Coronary artery (tissue), 2 donors: ENCODE results near the gene SLC24A5.

ENCODE experiments used
- DNase-seq: peaks from one replicate; pipeline ENCODE4 v3.0.0-alpha.2; 2017; ENCODE audit warnings: low spot score
- H3K27ac ChIP-seq, 2 donors: fragments of 200-600 bp; sonication (generic); one replicate each; pipeline ENCODE4 v1.5.1; 2016 to 2019
- H3K4me3 ChIP-seq: fragments of 200-600 bp; sonication (generic); 2 replicates; pipeline ENCODE4 v1.5.1; 2016; ENCODE audit warnings: mild to moderate bottlenecking, moderate library complexity
- CTCF ChIP-seq: fragments of 200-600 bp; sonication (generic); IDR thresholded peaks from one replicate; pipeline ENCODE4 v1.5.1; 2019; ENCODE audit warnings: antibody characterized with exemption

Gene SLC24A5

GRCh38 chr15:48168616-48169015 lies 47.8 kb downstream of the SLC24A5 start:
- Histone ChIP-seq H3K4me3 (no peak overlapping the region), H3K27ac (no peak overlapping the region)
- no peak for DNase-seq
- TF ChIP-seq CTCF, result no peak

GRCh38 chr15:48170981-48171380 lies 50.2 kb downstream of the SLC24A5 start:
- TF ChIP-seq CTCF, result no peak
- Histone ChIP-seq H3K27ac (no peak overlapping the region), H3K4me3 (no peak overlapping the region)
- DNase-seq, result no peak

- no peak for TF ChIP-seq CTCF
- no peak overlapping the region for H3K4me3 ChIP-seq
- no peak for DNase-seq
- H3K27ac ChIP-seq, result no peak overlapping the region
Measured at GRCh38 chr15:48175126-48175525, 54.3 kb downstream of the SLC24A5 start.

GRCh38 chr15:48176112-48176511 lies 55.3 kb downstream of the SLC24A5 start:
- H3K4me3 ChIP-seq, result peak overlapping the region; percentile 83
- H3K27ac ChIP-seq, result peak overlapping the region in 1 of 2 donors; percentile 96
- no peak for TF ChIP-seq CTCF
- no peak for DNase-seq

GRCh38 chr15:48176957-48177356 lies 56.2 kb downstream of the SLC24A5 start:
- no peak for DNase-seq
- no peak for TF ChIP-seq CTCF
- Histone ChIP-seq H3K27ac (peak overlapping the region; percentile 89 to 96), H3K4me3 (peak overlapping the region; percentile 83)

- peak overlapping the region; percentile 89 to 96 for H3K27ac ChIP-seq
- H3K4me3 ChIP-seq, result peak overlapping the region; percentile 83
- no peak for TF ChIP-seq CTCF
- DNase-seq, result no peak
Measured at GRCh38 chr15:48177383-48177765, 56.6 kb downstream of the SLC24A5 start.

GRCh38 chr15:48177766-48178647 lies 57.2 kb downstream of the SLC24A5 start, which contains the start of gene MYEF2:
Gene MYEF2, minus strand, starts transcription at chr15:48178295. Its CDS starts 58 bp downstream, at chr15:48178237.
- TF ChIP-seq CTCF, result no peak
- Histone ChIP-seq H3K4me3 (peak within 1 kb of the TSS; percentile 83), H3K27ac (peak within 1 kb of the TSS; percentile 89 to 96)
- peak; percentile 80 for DNase-seq
